HG02970 (cell line): Measurements from ENCODE around the gene ZG16B.

Source experiments
- ATAC-seq: cut with Tn5 transposase; IDR thresholded peaks from one replicate; pipeline ENCODE4 v1.9.1; 2021; ENCODE audit warnings: mild to moderate bottlenecking, moderate library complexity, moderate number of reproducible peaks; ENCODE audit not compliant: unreplicated experiment, low FRiP score

ZG16B gene

GRCh38 chr16:2803545-2804195, 26.4 kb upstream of the ZG16B start:
- no peak for ATAC-seq

GRCh38 chr16:2804728-2805127, 25.4 kb upstream of the ZG16B start:
- ATAC-seq = no peak

- ATAC-seq = no peak
Observed at GRCh38 chr16:2806286-2806685, 23.8 kb upstream of the ZG16B start.

GRCh38 chr16:2808181-2808580, 21.9 kb upstream of the ZG16B start:
- ATAC-seq = no peak

GRCh38 chr16:2809149-2809760, 20.8 kb upstream of the ZG16B start:
- no peak for ATAC-seq

- ATAC-seq = no peak
Observed at GRCh38 chr16:2810651-2811050, 19.5 kb upstream of the ZG16B start.

GRCh38 chr16:2811703-2812471, 18.2 kb upstream of the ZG16B start:
- ATAC-seq = no peak

- ATAC-seq = no peak
Observed at GRCh38 chr16:2813771-2814221, 16.3 kb upstream of the ZG16B start.

GRCh38 chr16:2814551-2815298, 15.4 kb upstream of the ZG16B start:
- ATAC-seq = no peak

GRCh38 chr16:2815299-2815771, 14.8 kb upstream of the ZG16B start:
- ATAC-seq = no peak

- ATAC-seq = no peak
Observed at GRCh38 chr16:2816751-2817339, 13.3 kb upstream of the ZG16B start, which contains the start of gene PRSS21. TSS of gene PRSS21 (plus strand) at chr16:2817237. CDS start at chr16:2817269, 32 bp downstream.

GRCh38 chr16:2817340-2818271, 12.5 kb upstream of the ZG16B start:
- ATAC-seq = no peak

GRCh38 chr16:2818272-2818876, 11.7 kb upstream of the ZG16B start:
- no peak for ATAC-seq

- no peak for ATAC-seq
Observed at GRCh38 chr16:2819179-2819938, 10.7 kb upstream of the ZG16B start.

- no peak for ATAC-seq
Observed at GRCh38 chr16:2819939-2820835, 9.9 kb upstream of the ZG16B start.

- ATAC-seq = no peak
Observed at GRCh38 chr16:2820836-2821486, 9.1 kb upstream of the ZG16B start.
